HL-60 (cell line): ENCODE measurements around the gene CNRIP1.
A peak's percentile ranks its signal among the peaks of the same experiment; 100 is the strongest.

Experiments
- DNase-seq, 2 experiments: peaks; one replicate each; pipeline ENCODE4 v3.0.0-alpha.2; 2010 to 2020; ENCODE audit warnings: low read depth in 1 of 2, low spot score in 1 of 2
- H3K27ac ChIP-seq: fragments of 250-450 bp; sonication (Bioruptor Pico); replicated peaks from 2 replicates; pipeline ENCODE4 v1.5.1; 2020; ENCODE audit warnings: mild to moderate bottlenecking, moderate library complexity
- H3K27me3 ChIP-seq: fragments of 250-450 bp; sonication (Bioruptor Pico); 2 replicates; pipeline ENCODE4 v1.5.1; 2021; ENCODE audit warnings: mild to moderate bottlenecking, moderate library complexity; ENCODE audit not compliant: insufficient read depth, poor library complexity, severe bottlenecking
- H3K4me3 ChIP-seq: replicated peaks from 2 replicates; pipeline ENCODE4 v1.5.1; 2011; ENCODE audit warnings: mild to moderate bottlenecking, control low read depth, low read length; ENCODE audit not compliant: insufficient read depth
- GABPA ChIP-seq: IDR thresholded peaks from 2 replicates; pipeline ENCODE4 v1.6.1; 2012; ENCODE audit warnings: low read depth
- POLR2AphosphoS5 ChIP-seq: IDR thresholded peaks from 2 replicates; pipeline ENCODE4 v1.6.1; 2012; ENCODE audit warnings: low read depth
- SPI1 ChIP-seq: IDR thresholded peaks from 2 replicates; pipeline ENCODE4 v1.6.1; 2012; ENCODE audit warnings: low read depth, mild to moderate bottlenecking, borderline replicate concordance
- TF ChIP-seq, protein P1 (sequence below): IDR thresholded peaks from 2 replicates; pipeline ENCODE4 v1.6.1; 2012; ENCODE audit warnings: low read depth; ENCODE audit not compliant: insufficient replicate concordance
- TF ChIP-seq, protein P2 (sequence below): IDR thresholded peaks from one replicate; pipeline ENCODE4 v1.5.1; 2011; ENCODE audit warnings: low read length, control low read depth, inconsistent platforms; ENCODE audit not compliant: insufficient read depth

The CNRIP1 gene

DNA sequence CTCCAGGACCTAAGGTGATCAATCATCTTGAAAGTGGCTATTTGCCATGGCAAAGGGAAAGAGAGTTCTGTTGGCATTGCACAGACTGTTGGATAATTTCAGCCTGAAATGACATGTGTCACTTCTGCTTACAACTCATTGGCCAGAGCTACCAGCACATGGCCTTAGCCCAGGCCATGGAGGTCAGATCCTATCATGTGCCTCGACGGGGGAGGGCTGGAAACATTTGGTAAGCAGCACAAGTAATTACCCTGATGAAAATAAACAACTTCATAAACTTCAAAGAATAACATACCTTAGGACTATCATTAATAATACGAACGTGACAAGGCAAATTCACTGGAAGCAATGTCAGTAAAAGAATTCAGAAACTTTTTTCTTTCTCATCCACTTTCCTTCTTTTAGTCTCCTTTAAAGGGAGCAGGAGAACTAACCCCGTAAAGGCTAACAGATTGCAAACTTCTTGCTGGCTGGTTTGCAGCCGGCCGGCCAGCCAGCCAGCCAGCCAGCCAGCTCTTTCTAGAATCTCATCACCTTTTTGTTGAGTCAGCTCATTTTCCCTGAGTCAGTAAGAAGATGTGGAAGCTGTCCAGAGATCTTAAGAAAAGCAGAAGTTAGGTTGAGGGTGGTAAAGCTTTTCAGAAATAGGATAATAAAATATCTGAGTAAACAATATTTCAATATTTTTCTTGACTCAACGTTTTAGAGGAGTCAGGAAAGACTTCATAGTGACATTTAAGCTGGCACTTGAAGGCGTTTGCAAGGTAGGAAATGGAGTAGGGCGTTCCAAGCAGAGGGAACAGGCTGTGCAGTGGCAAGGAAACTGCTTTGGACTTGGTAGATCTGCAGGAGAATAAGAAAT lies 31.9 kb downstream of the CNRIP1 start:
- peak in 1 of 2 experiments; percentile 55 for DNase-seq
- Histone ChIP-seq H3K4me3 (no peak overlapping the region), H3K27ac (no peak overlapping the region), H3K27me3 (no peaks in the 10 kb centered on the region)
- TF ChIP-seq GABPA (no peak), SPI1 (no peak; the same call in 1 of the 2 replicates), POLR2AphosphoS5 (no peak)
- TF ChIP-seq, protein P1, sequence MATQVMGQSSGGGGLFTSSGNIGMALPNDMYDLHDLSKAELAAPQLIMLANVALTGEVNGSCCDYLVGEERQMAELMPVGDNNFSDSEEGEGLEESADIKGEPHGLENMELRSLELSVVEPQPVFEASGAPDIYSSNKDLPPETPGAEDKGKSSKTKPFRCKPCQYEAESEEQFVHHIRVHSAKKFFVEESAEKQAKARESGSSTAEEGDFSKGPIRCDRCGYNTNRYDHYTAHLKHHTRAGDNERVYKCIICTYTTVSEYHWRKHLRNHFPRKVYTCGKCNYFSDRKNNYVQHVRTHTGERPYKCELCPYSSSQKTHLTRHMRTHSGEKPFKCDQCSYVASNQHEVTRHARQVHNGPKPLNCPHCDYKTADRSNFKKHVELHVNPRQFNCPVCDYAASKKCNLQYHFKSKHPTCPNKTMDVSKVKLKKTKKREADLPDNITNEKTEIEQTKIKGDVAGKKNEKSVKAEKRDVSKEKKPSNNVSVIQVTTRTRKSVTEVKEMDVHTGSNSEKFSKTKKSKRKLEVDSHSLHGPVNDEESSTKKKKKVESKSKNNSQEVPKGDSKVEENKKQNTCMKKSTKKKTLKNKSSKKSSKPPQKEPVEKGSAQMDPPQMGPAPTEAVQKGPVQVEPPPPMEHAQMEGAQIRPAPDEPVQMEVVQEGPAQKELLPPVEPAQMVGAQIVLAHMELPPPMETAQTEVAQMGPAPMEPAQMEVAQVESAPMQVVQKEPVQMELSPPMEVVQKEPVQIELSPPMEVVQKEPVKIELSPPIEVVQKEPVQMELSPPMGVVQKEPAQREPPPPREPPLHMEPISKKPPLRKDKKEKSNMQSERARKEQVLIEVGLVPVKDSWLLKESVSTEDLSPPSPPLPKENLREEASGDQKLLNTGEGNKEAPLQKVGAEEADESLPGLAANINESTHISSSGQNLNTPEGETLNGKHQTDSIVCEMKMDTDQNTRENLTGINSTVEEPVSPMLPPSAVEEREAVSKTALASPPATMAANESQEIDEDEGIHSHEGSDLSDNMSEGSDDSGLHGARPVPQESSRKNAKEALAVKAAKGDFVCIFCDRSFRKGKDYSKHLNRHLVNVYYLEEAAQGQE: no peak

GRCh38 chr2:68284896-68285295 lies 34.9 kb downstream of the CNRIP1 start:
- Histone ChIP-seq H3K27ac (no peak overlapping the region), H3K27me3 (no peaks in the 10 kb centered on the region), H3K4me3 (no peak overlapping the region)
- TF ChIP-seq SPI1: no peak
- TF ChIP-seq, protein P2, sequence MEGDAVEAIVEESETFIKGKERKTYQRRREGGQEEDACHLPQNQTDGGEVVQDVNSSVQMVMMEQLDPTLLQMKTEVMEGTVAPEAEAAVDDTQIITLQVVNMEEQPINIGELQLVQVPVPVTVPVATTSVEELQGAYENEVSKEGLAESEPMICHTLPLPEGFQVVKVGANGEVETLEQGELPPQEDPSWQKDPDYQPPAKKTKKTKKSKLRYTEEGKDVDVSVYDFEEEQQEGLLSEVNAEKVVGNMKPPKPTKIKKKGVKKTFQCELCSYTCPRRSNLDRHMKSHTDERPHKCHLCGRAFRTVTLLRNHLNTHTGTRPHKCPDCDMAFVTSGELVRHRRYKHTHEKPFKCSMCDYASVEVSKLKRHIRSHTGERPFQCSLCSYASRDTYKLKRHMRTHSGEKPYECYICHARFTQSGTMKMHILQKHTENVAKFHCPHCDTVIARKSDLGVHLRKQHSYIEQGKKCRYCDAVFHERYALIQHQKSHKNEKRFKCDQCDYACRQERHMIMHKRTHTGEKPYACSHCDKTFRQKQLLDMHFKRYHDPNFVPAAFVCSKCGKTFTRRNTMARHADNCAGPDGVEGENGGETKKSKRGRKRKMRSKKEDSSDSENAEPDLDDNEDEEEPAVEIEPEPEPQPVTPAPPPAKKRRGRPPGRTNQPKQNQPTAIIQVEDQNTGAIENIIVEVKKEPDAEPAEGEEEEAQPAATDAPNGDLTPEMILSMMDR: no peak
- TF ChIP-seq POLR2AphosphoS5: no peak
- TF ChIP-seq, protein P1: no peak
- no peak for TF ChIP-seq GABPA
- peak in 1 of 2 experiments; percentile 9 for DNase-seq

DNA sequence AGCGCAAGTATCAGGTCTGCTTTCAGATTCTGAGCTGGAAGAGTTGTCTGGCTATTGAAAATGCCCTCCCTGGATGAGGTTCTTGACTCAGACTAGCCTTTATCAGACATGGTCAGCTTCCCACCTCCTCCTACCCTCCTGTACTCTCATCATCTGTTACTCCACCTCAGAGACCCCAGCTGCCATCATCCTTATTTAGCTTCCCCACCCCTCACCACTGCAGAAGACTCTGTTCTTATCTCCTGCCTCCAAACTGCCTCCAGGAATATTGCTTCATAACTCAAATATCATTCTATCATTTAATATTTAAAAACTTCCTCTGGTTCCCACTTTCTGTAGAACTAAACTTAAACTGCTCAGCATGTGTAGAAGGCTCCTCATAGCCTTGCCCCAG lies 36.3 kb downstream of the CNRIP1 start:
- Histone ChIP-seq H3K27me3 (no peaks in the 10 kb centered on the region), H3K4me3 (no peak overlapping the region), H3K27ac (no peak overlapping the region)
- DNase-seq: no peak
- no peak for TF ChIP-seq POLR2AphosphoS5
- TF ChIP-seq SPI1: no peak
- TF ChIP-seq, protein P1: no peak
- TF ChIP-seq GABPA: no peak

DNA sequence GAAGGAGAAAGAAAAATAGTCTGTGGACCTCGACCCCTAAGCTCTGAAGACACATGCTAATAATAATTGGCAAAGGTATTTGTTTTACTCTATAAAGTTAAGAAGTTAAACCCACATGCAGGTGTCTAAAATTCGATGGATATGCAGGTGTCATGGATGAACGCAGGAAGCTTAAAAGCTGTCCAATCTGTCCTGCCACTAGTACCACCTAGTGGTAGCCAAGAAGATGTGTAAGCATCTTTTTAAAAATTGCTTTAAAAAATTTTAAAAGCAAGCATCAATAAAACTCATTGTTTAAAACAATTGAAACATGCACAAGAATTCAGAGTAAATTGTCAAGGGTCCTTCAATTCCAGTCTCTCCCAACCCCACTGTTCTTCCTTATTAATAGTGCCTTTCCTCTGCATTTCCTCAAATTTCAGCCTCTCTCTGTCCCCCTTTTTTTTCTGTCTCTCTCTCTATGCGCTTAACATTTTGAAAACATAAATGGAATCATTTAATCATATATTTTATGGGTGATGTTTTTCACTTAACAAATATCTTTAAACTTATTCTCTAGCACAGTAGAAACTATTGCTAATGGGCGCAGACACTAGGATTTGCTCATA lies 36.8 kb downstream of the CNRIP1 start:
- no peak overlapping the region for H3K27ac ChIP-seq
- no peak overlapping the region for H3K4me3 ChIP-seq
- DNase-seq: peak; percentile 15 to 21
- H3K27me3 ChIP-seq: no peaks in the 10 kb centered on the region
- TF ChIP-seq, protein P1: no peak
- TF ChIP-seq, protein P2: peak; percentile 69
- no peak for TF ChIP-seq POLR2AphosphoS5
- TF ChIP-seq SPI1: no peak
